ENCODE data around the gene ARID1B. TPM values are rescaled to one million over a fixed set of nuclear protein-coding genes. Genes with fewer than 3 reads are reported as not detected.

ARID1B gene
- total RNA-seq, 1 experiment from 2014 or later: 60.3 TPM

DNA sequence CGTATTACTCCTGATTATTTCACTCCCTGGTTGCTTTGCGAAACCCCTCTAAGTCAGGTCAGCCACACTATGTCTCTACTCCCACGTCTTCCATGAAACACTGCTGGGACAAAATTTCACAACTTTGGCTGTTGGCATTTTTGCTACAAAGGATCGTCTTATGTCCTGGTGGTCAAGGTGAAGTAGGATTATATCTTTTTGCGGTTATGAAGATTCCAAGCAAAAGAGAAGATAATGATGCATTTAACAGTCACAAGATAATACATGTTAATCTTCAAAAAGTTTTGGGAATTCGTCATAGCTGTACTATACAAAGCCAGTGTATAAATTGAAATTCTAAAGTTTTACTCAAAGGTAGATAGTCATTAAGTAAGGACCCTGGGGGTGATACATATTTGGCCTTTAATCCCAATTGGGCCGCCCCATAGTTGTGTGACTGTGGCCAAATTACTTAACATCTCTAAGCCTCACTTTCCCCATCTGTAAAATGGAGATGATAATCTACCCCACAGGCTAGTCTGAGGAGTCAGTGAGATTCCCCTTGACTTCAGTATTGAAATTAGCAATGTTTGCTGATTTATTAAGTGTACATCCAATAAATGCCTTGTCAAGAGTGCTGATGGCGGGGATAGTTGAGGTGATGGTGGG is 212.1 kb downstream of the ARID1B start:
- TF ChIP-seq, protein P1, sequence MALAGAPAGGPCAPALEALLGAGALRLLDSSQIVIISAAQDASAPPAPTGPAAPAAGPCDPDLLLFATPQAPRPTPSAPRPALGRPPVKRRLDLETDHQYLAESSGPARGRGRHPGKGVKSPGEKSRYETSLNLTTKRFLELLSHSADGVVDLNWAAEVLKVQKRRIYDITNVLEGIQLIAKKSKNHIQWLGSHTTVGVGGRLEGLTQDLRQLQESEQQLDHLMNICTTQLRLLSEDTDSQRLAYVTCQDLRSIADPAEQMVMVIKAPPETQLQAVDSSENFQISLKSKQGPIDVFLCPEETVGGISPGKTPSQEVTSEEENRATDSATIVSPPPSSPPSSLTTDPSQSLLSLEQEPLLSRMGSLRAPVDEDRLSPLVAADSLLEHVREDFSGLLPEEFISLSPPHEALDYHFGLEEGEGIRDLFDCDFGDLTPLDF (CRISPR knock-in tag; IDR thresholded peaks at IDR 0.05): no peak
- TF ChIP-seq GRHL2 (CRISPR knock-in tag; IDR thresholded peaks at IDR 0.05; ENCODE audit: insufficient replicate concordance, severe bottlenecking) (no peak), EMX1 (CRISPR knock-in tag; IDR thresholded peaks at IDR 0.05) (no peak), JUN (CRISPR knock-in tag; IDR thresholded peaks at IDR 0.05) (no peak), ZBTB21 (CRISPR knock-in tag; IDR thresholded peaks at IDR 0.05; ENCODE audit: borderline replicate concordance) (no peak), SMAD4 (CRISPR knock-in tag; IDR thresholded peaks at IDR 0.05) (no peak), ZNF423 (CRISPR knock-in tag; IDR thresholded peaks at IDR 0.05) (no peak), CREB1 (CRISPR knock-in tag; IDR thresholded peaks at IDR 0.05) (no peak), FOXJ3 (CRISPR knock-in tag; IDR thresholded peaks at IDR 0.05; ENCODE audit: borderline replicate concordance) (no peak), ESRRA (CRISPR knock-in tag; IDR thresholded peaks at IDR 0.05; ENCODE audit: borderline replicate concordance) (no peak), TP53 (CRISPR knock-in tag; IDR thresholded peaks at IDR 0.05) (no peak), ZNF416 (CRISPR knock-in tag; IDR thresholded peaks at IDR 0.05) (no peak)
- TF ChIP-seq, protein P2, sequence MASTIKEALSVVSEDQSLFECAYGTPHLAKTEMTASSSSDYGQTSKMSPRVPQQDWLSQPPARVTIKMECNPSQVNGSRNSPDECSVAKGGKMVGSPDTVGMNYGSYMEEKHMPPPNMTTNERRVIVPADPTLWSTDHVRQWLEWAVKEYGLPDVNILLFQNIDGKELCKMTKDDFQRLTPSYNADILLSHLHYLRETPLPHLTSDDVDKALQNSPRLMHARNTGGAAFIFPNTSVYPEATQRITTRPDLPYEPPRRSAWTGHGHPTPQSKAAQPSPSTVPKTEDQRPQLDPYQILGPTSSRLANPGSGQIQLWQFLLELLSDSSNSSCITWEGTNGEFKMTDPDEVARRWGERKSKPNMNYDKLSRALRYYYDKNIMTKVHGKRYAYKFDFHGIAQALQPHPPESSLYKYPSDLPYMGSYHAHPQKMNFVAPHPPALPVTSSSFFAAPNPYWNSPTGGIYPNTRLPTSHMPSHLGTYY (CRISPR knock-in tag; IDR thresholded peaks at IDR 0.05): no peak
- TF ChIP-seq, protein P3, sequence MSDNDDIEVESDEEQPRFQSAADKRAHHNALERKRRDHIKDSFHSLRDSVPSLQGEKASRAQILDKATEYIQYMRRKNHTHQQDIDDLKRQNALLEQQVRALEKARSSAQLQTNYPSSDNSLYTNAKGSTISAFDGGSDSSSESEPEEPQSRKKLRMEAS (CRISPR knock-in tag; IDR thresholded peaks at IDR 0.05): no peak
- H3K9me3 Mint-ChIP-seq: no peaks in the 10 kb centered on the region
- no peaks in the 10 kb centered on the region for H3K27me3 Mint-ChIP-seq (ENCODE audit: low read depth)
- peak overlapping the region; percentile 50 for H3K27ac Mint-ChIP-seq
- ChIA-PET CTCF (no interaction called here), POLR2A (no interaction called here)
- H3K4me1 Mint-ChIP-seq: peaks cover 71% of the 10 kb centered on the region
- no peaks in the 10 kb centered on the region for H3K36me3 Mint-ChIP-seq
- ATAC-seq (no peak), DNase-seq (ENCODE audit: low spot score) (no peak)
- no peak overlapping the region for H3K4me3 Mint-ChIP-seq

DNA sequence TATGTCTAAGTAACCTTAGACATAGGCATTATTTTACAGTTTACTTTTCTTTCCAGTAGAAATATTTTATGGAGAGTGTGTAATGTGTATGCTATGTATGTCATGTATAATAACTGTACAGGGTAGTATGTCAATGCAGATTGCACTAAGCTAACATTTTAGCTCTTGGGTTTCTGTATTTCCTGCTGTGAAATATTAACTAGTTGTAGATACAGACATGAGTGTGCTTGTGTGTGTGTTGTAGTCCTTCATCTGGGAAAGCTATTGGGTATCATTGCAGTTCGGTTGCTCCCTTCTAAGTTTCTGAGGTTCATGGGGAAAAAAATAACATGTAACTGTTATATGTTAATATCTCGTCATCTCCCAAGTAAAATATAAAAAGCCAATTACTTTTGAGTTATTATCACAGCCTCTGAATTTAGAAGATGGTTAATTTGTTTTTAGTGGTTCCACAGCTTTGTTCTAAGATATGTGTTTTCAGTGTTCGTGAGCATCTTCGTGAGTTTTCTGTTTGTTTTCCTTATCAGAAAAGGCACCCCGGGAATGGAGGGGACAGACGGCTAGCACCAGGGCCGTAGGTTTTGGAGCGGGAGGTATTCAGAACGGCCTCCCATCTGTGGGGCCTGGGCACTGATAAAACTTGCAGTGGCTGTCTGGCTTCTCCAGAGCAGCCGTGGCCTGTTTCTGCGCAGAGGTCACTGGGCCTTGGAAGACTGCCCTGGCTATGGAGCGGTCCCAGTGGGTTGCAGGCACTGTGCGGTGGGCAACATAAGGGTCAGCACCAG is 215.0 kb downstream of the ARID1B start:
- peak overlapping the region; percentile 79 for H3K27ac Mint-ChIP-seq
- CTCF ChIA-PET: interaction anchor here (0.6 kb wide), 1 partner anchor 180 kb away, joined by 4 read pairs; no protein-coding TSS in a partner anchor
- H3K27me3 Mint-ChIP-seq (ENCODE audit: low read depth): no peaks in the 10 kb centered on the region
- no peak overlapping the region for H3K4me3 Mint-ChIP-seq
- H3K4me1 Mint-ChIP-seq: peaks cover 63% of the 10 kb centered on the region
- peak; percentile 12; the same call in 1 of the 2 replicates for ATAC-seq
- no peaks in the 10 kb centered on the region for H3K36me3 Mint-ChIP-seq
- DNase-seq (ENCODE audit: low spot score): no peak
- POLR2A ChIA-PET: no interaction called here
- no peaks in the 10 kb centered on the region for H3K9me3 Mint-ChIP-seq
- TF ChIP-seq ESRRA (CRISPR knock-in tag; IDR thresholded peaks at IDR 0.05; ENCODE audit: borderline replicate concordance) (no peak), FOXK1 (CRISPR knock-in tag; IDR thresholded peaks at IDR 0.05) (no peak), ZNF423 (CRISPR knock-in tag; IDR thresholded peaks at IDR 0.05) (no peak), ETV6 (CRISPR knock-in tag; IDR thresholded peaks at IDR 0.05) (no peak), MXD4 (CRISPR knock-in tag; IDR thresholded peaks at IDR 0.05; ENCODE audit: borderline replicate concordance) (no peak), ZNF416 (CRISPR knock-in tag; IDR thresholded peaks at IDR 0.05) (no peak), CREM (CRISPR knock-in tag; IDR thresholded peaks at IDR 0.05) (no peak), ZNF671 (CRISPR knock-in tag; IDR thresholded peaks at IDR 0.05) (no peak), CBFB (CRISPR knock-in tag; IDR thresholded peaks at IDR 0.05; ENCODE audit: low read depth) (no peak), EMX1 (CRISPR knock-in tag; IDR thresholded peaks at IDR 0.05) (no peak), TEAD1 (CRISPR knock-in tag; IDR thresholded peaks at IDR 0.05) (no peak), FOXJ3 (CRISPR knock-in tag; IDR thresholded peaks at IDR 0.05; ENCODE audit: borderline replicate concordance) (no peak), JAZF1 (CRISPR knock-in tag; IDR thresholded peaks at IDR 0.05) (no peak), NR2C2 (CRISPR knock-in tag; IDR thresholded peaks at IDR 0.05) (no peak), JUN (CRISPR knock-in tag; IDR thresholded peaks at IDR 0.05) (no peak)
- TF ChIP-seq, protein P4, sequence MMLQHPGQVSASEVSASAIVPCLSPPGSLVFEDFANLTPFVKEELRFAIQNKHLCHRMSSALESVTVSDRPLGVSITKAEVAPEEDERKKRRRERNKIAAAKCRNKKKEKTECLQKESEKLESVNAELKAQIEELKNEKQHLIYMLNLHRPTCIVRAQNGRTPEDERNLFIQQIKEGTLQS (CRISPR knock-in tag; conservative IDR thresholded peaks at IDR 0.05): no peak
- TF ChIP-seq, protein P3 (CRISPR knock-in tag; IDR thresholded peaks at IDR 0.05): no peak
- TF ChIP-seq, protein P5, sequence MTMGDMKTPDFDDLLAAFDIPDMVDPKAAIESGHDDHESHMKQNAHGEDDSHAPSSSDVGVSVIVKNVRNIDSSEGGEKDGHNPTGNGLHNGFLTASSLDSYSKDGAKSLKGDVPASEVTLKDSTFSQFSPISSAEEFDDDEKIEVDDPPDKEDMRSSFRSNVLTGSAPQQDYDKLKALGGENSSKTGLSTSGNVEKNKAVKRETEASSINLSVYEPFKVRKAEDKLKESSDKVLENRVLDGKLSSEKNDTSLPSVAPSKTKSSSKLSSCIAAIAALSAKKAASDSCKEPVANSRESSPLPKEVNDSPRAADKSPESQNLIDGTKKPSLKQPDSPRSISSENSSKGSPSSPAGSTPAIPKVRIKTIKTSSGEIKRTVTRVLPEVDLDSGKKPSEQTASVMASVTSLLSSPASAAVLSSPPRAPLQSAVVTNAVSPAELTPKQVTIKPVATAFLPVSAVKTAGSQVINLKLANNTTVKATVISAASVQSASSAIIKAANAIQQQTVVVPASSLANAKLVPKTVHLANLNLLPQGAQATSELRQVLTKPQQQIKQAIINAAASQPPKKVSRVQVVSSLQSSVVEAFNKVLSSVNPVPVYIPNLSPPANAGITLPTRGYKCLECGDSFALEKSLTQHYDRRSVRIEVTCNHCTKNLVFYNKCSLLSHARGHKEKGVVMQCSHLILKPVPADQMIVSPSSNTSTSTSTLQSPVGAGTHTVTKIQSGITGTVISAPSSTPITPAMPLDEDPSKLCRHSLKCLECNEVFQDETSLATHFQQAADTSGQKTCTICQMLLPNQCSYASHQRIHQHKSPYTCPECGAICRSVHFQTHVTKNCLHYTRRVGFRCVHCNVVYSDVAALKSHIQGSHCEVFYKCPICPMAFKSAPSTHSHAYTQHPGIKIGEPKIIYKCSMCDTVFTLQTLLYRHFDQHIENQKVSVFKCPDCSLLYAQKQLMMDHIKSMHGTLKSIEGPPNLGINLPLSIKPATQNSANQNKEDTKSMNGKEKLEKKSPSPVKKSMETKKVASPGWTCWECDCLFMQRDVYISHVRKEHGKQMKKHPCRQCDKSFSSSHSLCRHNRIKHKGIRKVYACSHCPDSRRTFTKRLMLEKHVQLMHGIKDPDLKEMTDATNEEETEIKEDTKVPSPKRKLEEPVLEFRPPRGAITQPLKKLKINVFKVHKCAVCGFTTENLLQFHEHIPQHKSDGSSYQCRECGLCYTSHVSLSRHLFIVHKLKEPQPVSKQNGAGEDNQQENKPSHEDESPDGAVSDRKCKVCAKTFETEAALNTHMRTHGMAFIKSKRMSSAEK (CRISPR knock-in tag; IDR thresholded peaks at IDR 0.05; ENCODE audit: borderline replicate concordance): no peak
